Neuronal stem cell (in vitro differentiated cells): ENCODE results near the gene RIMKLA.
A peak's percentile ranks its signal among the peaks of the same experiment; 100 is the strongest.

Experiments
- DNase-seq: peaks from one replicate; pipeline ENCODE4 v3.0.0-alpha.2; 2013; ENCODE audit warnings: low spot score
- H2AFZ ChIP-seq: one replicate; pipeline ENCODE4 v1.6.1; 2013; ENCODE audit warnings: mild to moderate bottlenecking, low read length, inconsistent platforms
- H2AK5ac ChIP-seq: 2 replicates; pipeline ENCODE4 v1.6.1; 2013; ENCODE audit warnings: low read depth, mild to moderate bottlenecking, inconsistent platforms, low read length, moderate library complexity, mixed read lengths
- H2BK120ac ChIP-seq: 2 replicates; pipeline ENCODE4 v1.6.1; 2013; ENCODE audit warnings: low read depth, mild to moderate bottlenecking, inconsistent platforms, low read length, moderate library complexity, mixed read lengths
- H2BK12ac ChIP-seq: one replicate; pipeline ENCODE4 v1.6.1; 2013; ENCODE audit warnings: low read length, inconsistent platforms
- H2BK15ac ChIP-seq: 2 replicates; pipeline ENCODE4 v1.6.1; 2013; ENCODE audit warnings: mild to moderate bottlenecking, low read length, inconsistent platforms, mixed read lengths
- H2BK5ac ChIP-seq: one replicate; pipeline ENCODE4 v1.6.1; 2013; ENCODE audit warnings: inconsistent platforms, mild to moderate bottlenecking, low read length, moderate library complexity
- H3K14ac ChIP-seq: one replicate; pipeline ENCODE4 v1.6.1; 2013; ENCODE audit warnings: low read length, inconsistent platforms
- H3K18ac ChIP-seq: 2 replicates; pipeline ENCODE4 v1.6.1; 2013; ENCODE audit warnings: low read length, inconsistent platforms
- H3K23ac ChIP-seq: 2 replicates; pipeline ENCODE4 v1.6.1; 2013; ENCODE audit warnings: low read depth, mild to moderate bottlenecking, mixed read lengths, low read length, inconsistent platforms; ENCODE audit not compliant: poor library complexity
- H3K27ac ChIP-seq: replicated peaks from 3 replicates; pipeline ENCODE4 v1.5.1; 2013; ENCODE audit warnings: low read length, inconsistent platforms
- H3K27me3 ChIP-seq, 3 experiments: 2 replicates each; pipeline ENCODE4 v1.6.1; 2013; ENCODE audit warnings: low read length in 3 of 3, mild to moderate bottlenecking in 2 of 3, inconsistent platforms in 1 of 3, low read depth in 1 of 3, mixed read lengths in 1 of 3, moderate library complexity in 1 of 3; ENCODE audit not compliant: control insufficient read depth in 3 of 3, insufficient read depth in 3 of 3
- H3K36me3 ChIP-seq, 2 donors: replicated peaks in 1 of 2; 2 replicates each; pipeline ENCODE4 v1.6.1; 2013; ENCODE audit warnings: low read length in 2 of 2; ENCODE audit not compliant: control insufficient read depth in 2 of 2, insufficient read depth in 2 of 2
- H3K4ac ChIP-seq: 2 replicates; pipeline ENCODE4 v1.6.1; 2013; ENCODE audit warnings: inconsistent platforms, mild to moderate bottlenecking, low read length, moderate library complexity
- H3K4me1 ChIP-seq, 2 donors: 1 replicate in 1 of 2; 2 replicates in 1 of 2; pipeline ENCODE4 v1.6.1; 2013; ENCODE audit warnings: low read length in 2 of 2, low read depth in 1 of 2; ENCODE audit not compliant: control insufficient read depth in 2 of 2, insufficient read depth in 1 of 2
- H3K4me2 ChIP-seq: one replicate; pipeline ENCODE4 v1.6.1; 2013; ENCODE audit warnings: mild to moderate bottlenecking, low read length, inconsistent platforms; ENCODE audit not compliant: insufficient read depth, poor library complexity, severe bottlenecking
- H3K4me3 ChIP-seq, 2 donors: 2 replicates each; pipeline ENCODE4 v1.5.1; 2013; ENCODE audit warnings: low read length in 2 of 2, mild to moderate bottlenecking in 2 of 2, inconsistent platforms in 1 of 2, moderate library complexity in 1 of 2
- H3K79me1 ChIP-seq: one replicate; pipeline ENCODE4 v1.6.1; 2013; ENCODE audit warnings: low read depth, mild to moderate bottlenecking, inconsistent platforms, low read length, moderate library complexity
- H3K9ac ChIP-seq: one replicate; pipeline ENCODE4 v1.6.1; 2013; ENCODE audit warnings: mild to moderate bottlenecking, low read depth, low read length, inconsistent platforms; ENCODE audit not compliant: poor library complexity
- H3K9me3 ChIP-seq, 2 donors: replicated peaks in 1 of 2; 2 replicates each; pipeline versions ENCODE3 to v1.6.1; 2013; ENCODE audit warnings: low read length in 2 of 2, mild to moderate bottlenecking in 2 of 2, inconsistent platforms in 1 of 2, low read depth in 1 of 2, mixed read lengths in 1 of 2, moderate library complexity in 1 of 2; ENCODE audit not compliant: control insufficient read depth in 2 of 2, insufficient read depth in 1 of 2
- H4K8ac ChIP-seq: one replicate; pipeline ENCODE4 v1.6.1; 2013; ENCODE audit warnings: low read depth, mild to moderate bottlenecking, inconsistent platforms, low read length, moderate library complexity
- H4K91ac ChIP-seq: one replicate; pipeline ENCODE4 v1.6.1; 2013; ENCODE audit warnings: low read length, low read depth, mild to moderate bottlenecking, inconsistent platforms; ENCODE audit not compliant: poor library complexity
- WGBS, 2 donors: extraction: QIAGEN DNeasy Blood & Tissue Kit; methylation state at CpG; one replicate each; pipeline ENCODE4 v1.1.7; 2013; ENCODE audit warnings: missing lambda C conversion rate in 2 of 2, mixed read lengths in 1 of 2; ENCODE audit not compliant: insufficient read length in 2 of 2, insufficient replicate concordance in 1 of 2; ENCODE audit errors: extremely low coverage in 2 of 2; 5-methylcytosine and 5-hydroxymethylcytosine counted together

The RIMKLA gene

GRCh38 chr1:42414551-42415496, 34.2 kb downstream of the RIMKLA start:
- H2BK15ac ChIP-seq = no peak overlapping the region
- H3K23ac ChIP-seq = no peak overlapping the region
- WGBS, 2 donors = no CpG with 5 or more reads among the region's 17 CpGs
- no peak overlapping the region for H3K27ac ChIP-seq
- no peaks in the 10 kb centered on the region for H3K79me1 ChIP-seq
- H3K4me1 ChIP-seq = peaks cover 0 to 2% of the 10 kb centered on the region in 2 donors
- no peak overlapping the region for H2AK5ac ChIP-seq
- H3K9me3 ChIP-seq = no peaks in the 10 kb centered on the region
- peak overlapping the region; percentile 50 for H3K9ac ChIP-seq
- no peak overlapping the region for H3K18ac ChIP-seq
- H4K8ac ChIP-seq = no peak overlapping the region
- no peak overlapping the region for H2BK120ac ChIP-seq
- peaks cover 0 to 11% (median 0%) of the 10 kb centered on the region in 3 experiments for H3K27me3 ChIP-seq
- H3K36me3 ChIP-seq = no peaks in the 10 kb centered on the region
- H3K4me2 ChIP-seq = no peak overlapping the region
- DNase-seq = no peak
- no peak overlapping the region for H3K4ac ChIP-seq
- H4K91ac ChIP-seq = no peak overlapping the region
- peak overlapping the region in 1 of 2 donors; percentile 60 for H3K4me3 ChIP-seq
- no peak overlapping the region for H3K14ac ChIP-seq
- no peak overlapping the region for H2BK12ac ChIP-seq
- H2AFZ ChIP-seq = no peak overlapping the region
- H2BK5ac ChIP-seq = no peak overlapping the region

- H3K4me1 ChIP-seq = peaks cover 0 to 4% of the 10 kb centered on the region in 2 donors
- no peaks in the 10 kb centered on the region for H3K9me3 ChIP-seq
- H4K91ac ChIP-seq = no peak overlapping the region
- no peaks in the 10 kb centered on the region for H3K36me3 ChIP-seq
- no peak overlapping the region for H3K4ac ChIP-seq
- no peak overlapping the region for H3K27ac ChIP-seq
- H3K4me2 ChIP-seq = no peak overlapping the region
- no peak overlapping the region for H4K8ac ChIP-seq
- no peak overlapping the region for H2AK5ac ChIP-seq
- H2BK15ac ChIP-seq = no peak overlapping the region
- no peak overlapping the region for H2AFZ ChIP-seq
- H3K4me3 ChIP-seq = no peak overlapping the region
- no peak overlapping the region for H3K9ac ChIP-seq
- H3K79me1 ChIP-seq = no peaks in the 10 kb centered on the region
- no peak overlapping the region for H2BK12ac ChIP-seq
- no peak overlapping the region for H3K14ac ChIP-seq
- H3K23ac ChIP-seq = no peak overlapping the region
- DNase-seq = no peak
- no CpG with 5 or more reads among the region's 3 CpGs for WGBS, 2 donors
- H3K18ac ChIP-seq = no peak overlapping the region
- H2BK5ac ChIP-seq = no peak overlapping the region
- H3K27me3 ChIP-seq = peaks cover 0 to 21% (median 0%) of the 10 kb centered on the region in 3 experiments
- H2BK120ac ChIP-seq = no peak overlapping the region
Measured at GRCh38 chr1:42417166-42417565, 36.6 kb downstream of the RIMKLA start.

- Histone ChIP-seq H4K8ac (no peak overlapping the region), H3K23ac (no peak overlapping the region), H2AK5ac (no peak overlapping the region), H3K14ac (no peak overlapping the region), H2BK15ac (no peak overlapping the region), H2BK5ac (no peak overlapping the region), H3K9me3 (no peaks in the 10 kb centered on the region), H3K9ac (no peak overlapping the region), H3K4me2 (no peak overlapping the region), H3K4me3 (no peak overlapping the region), H2BK12ac (no peak overlapping the region), H3K27me3 (peaks cover 0 to 33% (median 0%) of the 10 kb centered on the region in 3 experiments), H4K91ac (no peak overlapping the region), H2BK120ac (no peak overlapping the region), H3K36me3 (no peaks in the 10 kb centered on the region), H3K27ac (no peak overlapping the region), H2AFZ (no peak overlapping the region), H3K18ac (no peak overlapping the region), H3K79me1 (no peaks in the 10 kb centered on the region), H3K4me1 (peaks cover 4% of the 10 kb centered on the region in 2 donors), H3K4ac (no peak overlapping the region)
- no CpG with 5 or more reads among the region's 1 CpG for WGBS, 2 donors
- no peak for DNase-seq
Measured at GRCh38 chr1:42418516-42418915, 37.9 kb downstream of the RIMKLA start.

- no peak overlapping the region for H3K4me3 ChIP-seq
Measured at GRCh38 chr1:42419126-42419821, 38.7 kb downstream of the RIMKLA start.

More at GRCh38 chr1:42419126-42419821, 38.7 kb downstream of the RIMKLA start:
- Histone ChIP-seq H3K23ac (no peak overlapping the region), H3K18ac (no peak overlapping the region), H3K14ac (no peak overlapping the region), H2BK12ac (no peak overlapping the region), H3K27ac (no peak overlapping the region), H2AFZ (no peak overlapping the region), H2BK15ac (no peak overlapping the region), H3K36me3 (no peaks in the 10 kb centered on the region), H3K4ac (no peak overlapping the region), H3K9ac (no peak overlapping the region), H2AK5ac (no peak overlapping the region), H3K4me2 (no peak overlapping the region), H2BK5ac (no peak overlapping the region), H3K27me3 (peaks cover 0 to 37% (median 0%) of the 10 kb centered on the region in 3 experiments), H3K4me1 (peaks cover 4% of the 10 kb centered on the region in 2 donors), H4K91ac (no peak overlapping the region), H4K8ac (no peak overlapping the region), H3K9me3 (no peaks in the 10 kb centered on the region), H2BK120ac (no peak overlapping the region), H3K79me1 (no peaks in the 10 kb centered on the region)
- DNase-seq = no peak
- no CpG with 5 or more reads among the region's 5 CpGs for WGBS, 2 donors
